ENCODE data around the gene ZNF438.
A peak's percentile ranks its signal among the peaks of the same experiment; 100 is the strongest.

GRCh38 chr10:30818010-30818660 lies 213.5 kb downstream of the ZNF438 start:
- TF ChIP-seq TCF12 (IDR thresholded peaks at IDR 0.05; ENCODE audit: low read depth) (peak; percentile 74), REST (IDR thresholded peaks at IDR 0.05; ENCODE audit: low read depth) (no peak), EP300 (IDR thresholded peaks at IDR 0.05; ENCODE audit: borderline replicate concordance) (peak; percentile 86), RAD21 (IDR thresholded peaks at IDR 0.05; ENCODE audit: low read depth) (peak; percentile 8; the same call in 1 of the 2 replicates), CEBPB (IDR thresholded peaks at IDR 0.05) (peak; percentile 45; the same call in 1 of the 2 replicates), ZBTB7A (IDR thresholded peaks at IDR 0.05; ENCODE audit: low read depth) (peak; percentile 76), TAF1 (IDR thresholded peaks at IDR 0.05; ENCODE audit: low read depth) (no peak), YY1 (IDR thresholded peaks at IDR 0.05; ENCODE audit: low read depth) (no peak), EGR1 (IDR thresholded peaks at IDR 0.05) (no peak), CREB1 (IDR thresholded peaks at IDR 0.05; ENCODE audit: low read depth) (no peak), TEAD4 (IDR thresholded peaks at IDR 0.05) (peak; percentile 68)

Measured in Ishikawa (cell line).